Measurements from ENCODE around the gene SLC38A11. TPM values are rescaled to one million over a fixed set of nuclear protein-coding genes. Genes with fewer than 3 reads are reported as not detected.
A peak's percentile ranks its signal among the peaks of the same experiment; 100 is the strongest.
"Not testable (repeated sequence)": the region's sequence is repeated elsewhere in the genome, so short reads cannot be mapped to it uniquely, and the experiment has no call there.

Gene SLC38A11, protein sequence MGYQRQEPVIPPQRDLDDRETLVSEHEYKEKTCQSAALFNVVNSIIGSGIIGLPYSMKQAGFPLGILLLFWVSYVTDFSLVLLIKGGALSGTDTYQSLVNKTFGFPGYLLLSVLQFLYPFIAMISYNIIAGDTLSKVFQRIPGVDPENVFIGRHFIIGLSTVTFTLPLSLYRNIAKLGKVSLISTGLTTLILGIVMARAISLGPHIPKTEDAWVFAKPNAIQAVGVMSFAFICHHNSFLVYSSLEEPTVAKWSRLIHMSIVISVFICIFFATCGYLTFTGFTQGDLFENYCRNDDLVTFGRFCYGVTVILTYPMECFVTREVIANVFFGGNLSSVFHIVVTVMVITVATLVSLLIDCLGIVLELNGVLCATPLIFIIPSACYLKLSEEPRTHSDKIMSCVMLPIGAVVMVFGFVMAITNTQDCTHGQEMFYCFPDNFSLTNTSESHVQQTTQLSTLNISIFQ
- total RNA-seq (2014; rRNA removed) = not detected in 2 replicates
- 0.16 TPM for polyA plus RNA-seq (2012)

DNA sequence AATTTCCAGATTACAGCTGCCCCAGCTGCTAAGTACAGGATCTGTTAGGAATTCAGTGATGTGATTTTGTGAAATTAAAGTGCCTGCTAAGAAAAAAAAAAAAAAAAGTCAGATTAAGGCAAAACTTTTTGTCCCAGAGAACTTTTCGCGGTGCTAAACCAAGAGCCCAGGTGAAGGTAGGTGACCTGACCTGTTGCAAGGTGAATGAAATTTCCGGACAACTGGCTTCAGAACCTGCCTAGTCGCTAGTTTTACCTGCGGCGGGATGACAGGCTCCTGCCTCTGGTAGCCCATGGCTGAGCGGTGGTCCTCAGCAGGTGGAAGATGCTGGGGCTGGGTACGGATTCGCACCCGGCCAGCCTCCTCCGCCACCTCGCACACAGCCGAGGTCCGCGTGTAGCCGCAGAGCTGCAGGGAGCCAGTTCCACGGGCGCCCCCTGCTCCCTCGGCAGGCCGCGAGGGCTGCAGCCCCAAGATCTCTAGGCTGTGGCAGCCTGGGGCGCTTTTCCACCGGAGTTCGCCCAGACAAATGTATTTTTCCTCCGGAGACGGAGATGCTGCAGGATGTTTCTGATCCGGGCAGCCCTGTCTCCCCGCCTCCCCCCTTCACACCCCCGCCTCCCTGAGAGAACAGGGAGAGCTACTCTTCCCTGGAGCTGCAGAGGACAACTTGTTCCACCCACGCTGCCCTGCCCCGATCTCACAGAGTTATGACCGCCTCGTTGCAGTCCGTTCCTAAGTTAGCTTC, at the start of gene SLC38A11:
SLC38A11 (minus strand) TSS at position 572 of the 748 bp plus-strand sequence; CDS start at position 294, 278 bp downstream.
- peak; percentile 20 for DNase-seq (ENCODE audit: low read depth)

DNA sequence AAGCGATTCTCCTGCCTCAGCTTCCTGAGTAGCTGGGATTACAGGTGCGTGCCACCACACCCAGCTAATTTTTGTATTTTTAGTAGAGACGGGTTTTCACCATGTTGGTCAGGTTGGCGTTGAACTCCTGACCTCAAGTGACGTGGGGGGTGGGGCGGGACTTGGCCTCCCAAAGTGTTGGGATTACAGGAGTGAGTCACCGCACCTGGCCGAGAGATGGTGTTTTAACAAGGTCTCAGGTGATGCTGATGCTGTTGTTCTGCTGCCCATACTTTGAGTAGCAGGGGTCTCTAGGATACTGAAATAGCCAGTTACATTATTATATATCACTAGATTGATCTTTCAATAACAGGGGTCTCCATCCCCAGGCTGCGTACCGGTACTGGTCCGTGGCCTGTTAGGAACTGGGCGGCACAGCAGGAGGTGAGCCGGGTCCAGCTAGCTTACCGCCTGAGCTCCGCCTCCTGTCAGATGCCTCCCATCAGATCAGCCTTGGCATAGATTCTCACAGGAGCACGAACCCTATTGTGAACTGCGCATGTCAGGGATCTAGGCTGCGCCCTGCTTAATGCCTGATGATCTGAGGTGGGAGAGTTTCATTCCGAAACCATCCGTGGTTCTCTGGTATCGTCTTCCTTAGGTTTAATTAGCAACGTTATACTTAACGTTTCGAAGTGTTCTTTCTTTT, 48.3 kb upstream of the SLC38A11 start:
- DNase-seq (ENCODE audit: low read depth) = no peak

DNA sequence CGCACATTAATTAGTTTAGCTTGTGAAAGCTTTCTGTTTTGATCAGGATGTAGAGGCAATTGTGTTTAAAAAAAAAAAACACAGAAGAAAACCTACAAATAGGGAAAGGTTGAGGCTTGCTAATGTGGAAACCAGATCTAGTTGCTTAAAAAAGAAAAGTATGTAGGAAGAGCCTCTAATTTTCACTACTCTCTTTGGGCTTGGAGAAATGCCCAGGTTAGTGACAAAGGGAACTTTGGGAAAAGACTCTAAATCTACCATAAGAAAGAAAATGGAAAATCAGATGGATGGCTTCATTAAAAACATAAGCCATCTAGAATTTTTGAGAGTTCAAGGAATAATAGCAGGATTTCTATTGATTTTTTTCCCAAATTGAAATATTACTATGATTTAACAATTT, 47.3 kb upstream of the SLC38A11 start:
- DNase-seq (ENCODE audit: low read depth) = no peak

DNA sequence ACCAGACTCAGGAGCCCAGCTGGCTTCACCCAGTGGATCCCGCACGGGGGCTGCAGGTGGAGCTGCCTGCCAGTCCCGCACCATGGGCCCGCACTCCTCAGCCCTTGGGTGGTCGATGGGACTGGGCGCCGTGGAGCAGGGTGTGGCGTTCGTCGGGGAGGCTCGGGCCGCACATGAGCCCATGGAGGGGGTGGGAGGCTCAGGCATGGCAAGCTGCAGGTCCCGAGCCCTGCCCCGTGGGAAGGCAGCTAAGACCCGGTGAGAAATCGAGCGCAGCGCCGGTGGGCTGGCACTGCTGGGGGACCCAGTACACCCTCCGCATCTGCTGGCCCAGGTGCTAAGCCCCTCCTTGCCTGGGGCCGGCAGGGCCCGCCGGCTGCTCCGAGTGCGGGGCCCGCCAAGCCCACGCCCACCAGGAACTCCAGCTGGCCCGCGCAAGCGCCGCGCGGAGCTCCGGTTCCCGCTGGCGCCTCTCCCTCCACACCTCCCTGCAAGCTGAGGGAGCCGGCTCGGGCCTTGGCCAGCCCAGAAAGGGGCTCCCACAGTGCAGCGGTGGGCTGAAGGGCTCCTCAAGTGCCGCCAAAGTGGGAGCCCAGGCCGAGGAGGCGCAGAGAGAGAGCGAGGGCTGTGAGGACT, 39.5 kb upstream of the SLC38A11 start:
- not testable (repeated sequence) for DNase-seq (ENCODE audit: low read depth)

DNA sequence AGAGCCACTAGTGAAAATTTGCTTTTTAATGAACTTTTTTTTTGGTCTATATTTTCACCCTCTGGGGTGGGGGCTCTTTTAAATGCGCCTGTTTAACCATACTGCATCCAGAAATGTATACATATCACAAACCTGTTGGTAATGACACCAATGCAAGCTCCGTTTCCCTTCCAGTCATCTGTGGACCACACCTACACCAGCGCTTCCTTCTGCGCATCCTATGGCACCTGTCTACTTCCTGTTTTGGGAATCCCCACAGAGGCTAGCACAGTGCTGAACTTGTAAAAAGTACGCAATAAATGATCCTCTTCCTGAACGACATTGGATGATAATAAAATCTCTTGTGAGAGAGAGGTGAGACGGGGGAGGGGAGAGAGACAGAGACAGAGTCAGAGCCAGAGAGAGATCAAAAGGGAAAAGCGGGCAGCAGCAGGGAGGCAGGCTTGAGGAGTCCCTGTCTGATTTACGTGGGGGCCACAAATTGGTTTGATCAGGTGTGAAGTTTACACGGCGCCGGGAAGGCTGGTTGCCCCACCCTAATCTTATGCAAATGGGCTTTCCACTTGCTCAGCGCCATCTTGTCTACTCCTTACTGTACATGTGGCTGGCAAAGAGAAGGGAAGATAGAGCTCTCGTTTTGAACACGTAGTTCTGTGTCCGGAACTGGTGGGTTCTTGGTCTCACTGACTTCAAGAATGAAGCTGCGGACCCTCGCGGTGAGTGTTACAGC, 38.1 kb upstream of the SLC38A11 start:
- no peak for DNase-seq (ENCODE audit: low read depth)

DNA sequence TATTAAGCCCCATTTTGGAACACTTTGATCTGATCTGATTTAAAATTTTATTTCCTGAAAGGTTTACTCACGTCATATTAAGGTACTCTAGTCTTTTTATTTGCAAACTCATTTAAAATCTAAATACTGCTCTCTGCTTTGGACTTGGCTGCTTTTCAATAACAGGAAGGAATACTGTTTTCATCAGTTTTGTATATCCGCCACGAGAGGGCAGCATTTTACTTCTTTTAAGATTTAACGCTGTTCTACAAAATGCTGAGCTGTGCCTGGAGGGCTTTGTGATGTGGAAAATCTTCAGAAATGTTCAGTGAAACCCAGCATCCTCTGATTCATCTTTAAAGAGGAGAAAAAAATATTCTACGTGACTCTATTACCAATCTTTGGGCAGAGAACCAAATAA, 37.5 kb upstream of the SLC38A11 start:
- peak; percentile 82 for DNase-seq (ENCODE audit: low read depth)

DNA sequence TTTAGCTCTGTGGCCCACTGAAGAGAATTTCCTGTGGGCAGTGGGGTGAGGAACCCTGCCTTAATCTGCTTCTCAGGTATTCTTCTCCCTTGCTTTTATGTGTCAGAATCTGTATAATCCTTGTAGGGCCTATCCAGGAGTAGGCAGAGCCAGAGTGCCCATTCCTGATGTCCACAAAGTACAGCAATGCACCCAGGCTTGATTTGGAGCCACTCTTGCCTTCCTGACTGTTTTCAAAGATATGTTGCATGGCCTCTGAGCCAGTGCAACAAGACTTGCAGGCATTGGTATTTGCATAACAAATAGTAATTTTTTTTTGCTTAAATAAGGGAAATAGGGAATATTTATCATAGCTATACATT, 36.7 kb upstream of the SLC38A11 start:
- not testable (repeated sequence) for DNase-seq (ENCODE audit: low read depth)

DNA sequence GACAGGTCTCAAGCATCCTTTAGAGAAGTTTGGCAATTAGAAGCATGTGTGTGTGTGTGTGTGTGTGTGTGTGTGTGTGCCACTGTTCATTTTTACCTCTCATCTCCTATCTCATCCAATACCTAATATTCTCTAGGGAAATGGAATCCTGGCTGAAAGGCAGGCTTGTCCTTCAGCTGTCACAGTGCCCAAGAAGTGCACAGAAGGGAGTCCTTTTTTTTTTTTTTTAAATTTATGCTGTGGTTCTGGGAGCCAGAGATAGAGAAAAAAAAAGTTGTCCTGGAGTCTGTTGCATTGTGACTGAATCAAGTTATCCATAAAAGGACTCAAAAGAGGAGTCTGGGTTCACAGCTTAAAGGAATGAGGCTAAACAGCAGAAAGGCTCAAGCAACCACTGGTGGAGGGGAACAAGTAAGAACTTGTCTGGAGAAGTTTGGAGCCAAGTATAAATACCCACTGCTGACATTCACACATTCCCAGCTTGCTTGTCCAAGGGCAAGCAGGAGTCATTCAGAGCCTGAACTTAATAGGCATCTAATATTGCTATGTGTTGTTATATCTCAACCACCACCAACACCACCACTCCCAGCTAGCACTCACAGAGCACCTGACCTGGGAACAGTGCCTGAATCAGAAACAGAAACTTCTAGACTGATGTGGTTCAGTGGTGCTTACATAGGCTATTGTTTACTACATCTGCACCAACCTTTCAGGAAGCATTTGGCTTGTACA, 36.2 kb upstream of the SLC38A11 start:
- peak; percentile 32 for DNase-seq (ENCODE audit: low read depth)

DNA sequence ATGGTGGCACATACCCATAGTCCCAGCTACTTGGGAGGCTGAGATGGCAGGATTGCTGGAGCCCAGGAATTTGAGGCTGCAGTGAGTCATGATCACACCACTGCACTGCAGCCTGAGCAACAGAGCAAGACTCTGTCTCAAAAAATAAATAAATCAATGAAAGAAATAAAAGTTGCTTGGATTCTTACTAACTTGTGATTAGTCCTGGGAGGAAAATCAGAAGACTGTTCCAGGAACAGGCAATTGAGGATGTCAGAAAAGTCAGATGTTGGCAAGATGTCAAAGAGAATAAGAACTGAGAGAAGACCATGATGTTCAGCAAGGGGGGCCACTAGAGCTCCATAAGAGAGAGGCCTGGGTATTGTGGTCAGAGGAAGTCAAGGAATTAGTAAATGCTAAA, 35.6 kb upstream of the SLC38A11 start:
- peak; percentile 46 for DNase-seq (ENCODE audit: low read depth)

DNA sequence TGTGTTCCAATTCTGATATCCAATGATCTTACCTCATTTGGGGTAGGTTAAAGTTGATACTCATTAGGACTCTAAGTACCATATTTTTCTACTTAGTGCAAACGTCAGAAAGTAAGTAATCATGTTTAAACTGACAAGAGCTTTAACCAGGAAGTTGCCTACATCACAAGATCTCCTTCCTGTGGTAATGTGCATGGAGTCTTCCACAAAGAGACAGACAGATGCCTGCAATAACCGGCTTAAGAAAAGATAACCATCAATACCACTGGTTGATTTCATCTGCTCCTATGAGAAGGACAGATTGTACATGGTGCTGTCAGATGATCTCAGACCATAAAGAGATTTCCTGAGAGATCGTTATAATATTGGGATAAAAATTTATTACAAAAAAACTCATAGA, 33.5 kb upstream of the SLC38A11 start:
- not testable (repeated sequence) for DNase-seq (ENCODE audit: low read depth)

DNA sequence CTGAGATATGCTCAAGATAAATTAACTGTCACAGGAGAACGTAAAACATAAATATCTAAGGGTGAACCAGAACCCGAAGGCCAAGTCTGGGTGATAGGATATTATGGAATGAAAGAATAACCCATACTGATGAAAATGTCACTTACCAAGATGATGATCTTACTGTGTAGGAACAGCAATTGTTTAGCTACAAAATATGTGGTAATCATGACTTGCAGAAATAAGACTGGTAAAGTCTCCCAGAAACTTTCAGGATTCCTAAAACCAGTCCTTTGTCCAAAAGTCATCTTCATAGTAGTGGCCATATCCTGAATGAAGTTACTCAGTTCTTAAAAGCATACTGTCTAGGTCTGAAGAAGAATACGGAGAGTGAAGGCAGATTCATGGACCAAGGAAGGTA, 30.7 kb upstream of the SLC38A11 start:
- not testable (repeated sequence) for DNase-seq (ENCODE audit: low read depth)

DNA sequence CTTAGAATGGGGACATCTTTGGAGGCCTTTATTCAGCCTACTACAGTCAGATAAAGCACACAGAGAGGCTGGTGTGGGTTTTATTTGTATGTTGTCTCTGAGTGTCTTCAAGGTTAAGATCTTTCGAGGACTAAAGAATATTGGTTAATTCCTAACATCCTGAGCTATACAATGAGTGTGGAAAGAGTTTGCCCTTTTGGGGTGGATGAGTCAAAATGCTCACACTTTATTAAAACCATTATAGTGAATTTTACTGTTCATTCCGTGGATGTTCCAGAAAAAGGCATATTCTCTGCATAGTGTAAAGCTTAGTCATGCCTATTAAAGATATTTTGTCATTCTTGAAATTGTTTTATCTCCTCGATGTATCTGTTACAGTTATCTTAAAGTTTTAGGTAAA, 29.1 kb upstream of the SLC38A11 start:
- peak; percentile 47 for DNase-seq (ENCODE audit: low read depth)

DNA sequence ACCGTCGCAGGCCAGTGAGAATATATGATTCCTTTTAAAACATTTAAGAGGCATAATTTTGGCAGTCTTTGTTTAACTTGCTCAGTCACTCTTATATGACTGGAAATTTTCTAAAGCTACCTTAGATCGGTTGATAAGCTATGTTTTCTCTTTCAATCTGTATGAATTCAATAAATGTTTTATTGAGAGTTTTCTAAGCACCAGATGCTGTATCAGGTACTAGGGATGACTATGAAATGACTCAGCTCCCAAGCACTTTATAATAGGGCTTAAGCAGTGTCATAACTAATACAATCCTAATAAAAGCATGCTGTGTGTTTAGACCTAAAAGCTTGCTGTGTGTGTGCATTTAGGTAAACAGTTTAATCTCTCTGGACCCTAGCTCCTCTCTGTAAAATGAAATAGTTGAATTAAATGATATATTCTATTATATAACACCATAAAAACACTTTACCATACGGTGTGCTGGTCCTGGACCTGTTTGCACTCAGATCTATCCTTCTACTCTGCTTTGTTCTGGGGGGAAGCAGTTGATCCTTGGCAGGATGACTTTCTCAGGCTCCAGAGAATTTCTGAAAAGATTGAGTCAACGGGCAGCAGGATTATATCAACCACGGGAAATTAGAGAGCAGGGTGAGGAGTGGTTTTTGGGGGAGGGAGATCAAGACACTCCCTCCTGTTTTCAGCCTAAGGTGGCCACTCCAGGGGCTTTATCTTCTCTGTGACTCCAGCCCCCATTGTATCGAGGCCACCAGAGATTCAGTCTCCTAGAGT, 26.1 kb upstream of the SLC38A11 start:
- peak; percentile 61 for DNase-seq (ENCODE audit: low read depth)

DNA sequence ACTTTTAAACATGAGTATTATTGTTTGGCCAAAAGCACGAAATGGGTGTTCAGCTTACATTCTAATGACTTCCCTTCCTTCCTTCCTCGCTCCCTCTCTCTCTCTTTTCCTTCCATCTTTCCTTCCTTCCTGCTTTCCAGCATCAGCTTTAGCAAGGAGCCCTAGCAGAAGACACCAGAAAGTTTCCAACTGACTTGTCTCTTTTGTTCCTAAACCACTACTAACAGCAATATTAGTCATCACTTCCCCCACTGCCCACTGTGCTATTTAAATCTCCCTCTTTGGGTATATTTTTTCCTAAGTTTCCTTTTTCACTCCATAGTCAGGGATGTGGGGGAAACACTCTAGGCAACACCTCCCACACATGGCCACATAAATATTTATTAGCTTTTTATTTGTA, 25.4 kb upstream of the SLC38A11 start:
- DNase-seq (ENCODE audit: low read depth) = peak; percentile 45

DNA sequence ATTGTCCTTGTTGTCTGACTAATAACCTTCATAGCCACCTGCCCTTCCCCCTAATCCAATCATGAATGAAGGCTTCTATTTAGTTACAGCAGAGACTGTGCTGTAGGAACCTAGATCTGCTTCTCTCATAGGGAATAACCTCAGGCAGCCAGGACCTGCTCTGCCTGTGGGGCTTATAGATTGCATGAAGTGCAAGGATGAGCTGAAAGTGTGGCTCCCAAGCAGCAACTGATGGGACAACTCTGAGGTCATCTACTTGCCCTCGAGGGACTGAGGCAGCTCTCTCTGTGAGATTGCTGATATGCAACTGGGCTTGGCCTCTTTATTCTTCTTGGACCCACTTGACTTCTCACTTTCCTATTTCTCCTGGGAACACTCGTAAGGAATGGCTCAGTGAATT, 23.8 kb upstream of the SLC38A11 start:
- DNase-seq (ENCODE audit: low read depth) = no peak

DNA sequence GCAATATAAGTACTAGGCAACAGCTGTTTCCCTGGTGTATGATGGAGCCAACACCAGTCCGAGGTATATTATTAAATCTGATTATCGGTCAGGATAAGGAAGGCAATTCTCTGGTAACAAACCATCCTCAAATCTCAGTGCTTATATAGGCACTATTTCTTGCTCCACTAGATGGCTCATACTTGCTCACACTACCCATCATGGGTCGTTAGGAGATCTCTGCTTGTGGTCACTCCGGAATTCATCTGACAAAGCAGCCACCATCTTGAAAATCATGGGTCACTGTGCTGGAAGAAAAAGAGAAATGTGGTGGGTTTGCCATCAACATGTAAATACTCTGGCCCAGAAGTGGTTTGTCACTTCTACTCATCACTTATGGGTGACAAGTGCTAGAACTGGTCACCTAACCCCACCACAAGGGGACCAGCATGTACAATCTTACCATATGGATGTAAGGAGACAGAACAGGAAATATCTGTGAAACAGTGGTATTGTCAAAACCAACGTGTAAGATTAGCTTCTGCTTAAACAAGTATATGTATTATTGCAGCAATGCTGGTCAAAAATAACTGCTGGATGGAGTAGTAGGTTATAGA, 21.6 kb upstream of the SLC38A11 start:
- not testable (repeated sequence) for DNase-seq (ENCODE audit: low read depth)

DNA sequence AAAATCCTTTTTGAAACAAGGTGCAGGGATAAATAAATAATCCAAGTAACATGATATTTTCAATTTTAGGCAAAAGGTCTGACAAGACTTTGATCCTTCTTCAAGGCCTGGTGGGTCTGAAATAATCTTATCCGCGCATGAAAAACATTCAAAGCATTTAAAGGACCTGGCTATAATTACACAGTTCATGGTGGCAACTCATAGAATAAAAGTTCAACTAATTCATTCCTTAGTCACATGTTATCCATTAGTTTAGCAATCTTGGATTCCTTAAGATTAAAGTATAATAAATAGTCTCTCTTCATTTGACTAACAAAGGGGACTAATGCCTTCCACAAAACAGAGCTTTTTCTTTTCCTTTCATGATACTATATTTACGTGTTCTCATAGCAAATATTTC, 21.0 kb upstream of the SLC38A11 start:
- DNase-seq (ENCODE audit: low read depth) = no peak

DNA sequence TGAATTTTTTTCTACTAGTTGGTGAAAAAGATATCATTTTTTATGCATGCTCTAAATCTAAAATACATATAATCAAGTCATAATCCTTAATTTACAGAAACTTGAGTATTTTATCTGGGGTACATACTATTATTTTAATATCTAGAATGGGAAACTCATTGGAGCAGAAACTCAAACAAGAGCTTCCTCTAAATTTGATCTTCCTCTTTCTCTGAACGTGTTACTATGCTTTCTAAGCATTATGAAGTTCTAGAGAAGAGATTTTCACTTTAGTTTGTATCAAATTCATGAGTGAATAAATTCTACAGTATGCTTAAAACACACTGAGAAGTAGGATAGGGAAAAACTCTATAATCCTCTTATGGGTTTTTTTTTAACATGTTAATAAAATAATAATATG, 20.6 kb upstream of the SLC38A11 start:
- DNase-seq (ENCODE audit: low read depth) = no peak

DNA sequence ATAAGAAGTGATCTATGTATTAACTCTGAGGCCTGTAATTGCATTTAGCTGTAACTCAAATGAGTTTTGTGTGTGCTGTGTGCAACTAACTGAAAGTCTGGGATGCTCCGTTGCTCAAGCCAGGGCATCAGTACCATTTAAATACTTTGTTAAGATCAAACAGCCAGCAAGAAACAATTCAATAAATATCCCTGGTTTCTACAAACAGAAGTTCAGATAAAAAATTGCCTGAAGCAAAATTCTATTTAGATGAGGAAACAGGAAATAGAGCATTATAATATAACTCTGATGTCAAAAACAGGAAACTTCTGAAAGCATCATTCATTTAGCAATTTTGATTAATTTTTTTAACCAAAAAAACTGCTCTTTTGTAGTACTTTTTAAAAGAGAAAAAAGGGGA, 18.9 kb upstream of the SLC38A11 start:
- DNase-seq (ENCODE audit: low read depth) = no peak

Data from LHCN-M2 (cell line).